Lower lobe of right lung (tissue), 2 donors: Measurements from ENCODE around the gene CLDN1. TPM values are rescaled to one million over a fixed set of nuclear protein-coding genes. Genes with fewer than 3 reads are reported as not detected.

Source experiments
- ATAC-seq, 2 donors: fragments of 200-7000 bp; cut with Tn5 transposase; one replicate each; pipeline ENCODE4 v1.9.1; 2020 to 2022; ENCODE audit warnings: mild to moderate bottlenecking in 2 of 2, moderate library complexity in 2 of 2
- DNase-seq: peaks from one replicate; pipeline ENCODE4 v3.0.0-alpha.2; 2020
- H3K27ac ChIP-seq: fragments of 200-600 bp; one replicate; pipeline ENCODE4 v1.8.0; 2022
- H3K27me3 ChIP-seq: fragments of 200-600 bp; one replicate; pipeline ENCODE4 v1.8.0; 2022; ENCODE audit warnings: low read depth
- H3K36me3 ChIP-seq: fragments of 200-600 bp; one replicate; pipeline ENCODE4 v1.8.0; 2022; ENCODE audit warnings: mild to moderate bottlenecking
- H3K4me1 ChIP-seq: fragments of 200-600 bp; one replicate; pipeline ENCODE4 v1.8.0; 2022
- H3K4me3 ChIP-seq: fragments of 200-600 bp; one replicate; pipeline ENCODE4 v1.8.0; 2022; ENCODE audit warnings: mild to moderate bottlenecking
- H3K9me3 ChIP-seq: fragments of 200-600 bp; one replicate; pipeline ENCODE4 v1.8.0; 2022
- intact Hi-C: fragments of 100-400 bp; cut with DNase I; formaldehyde crosslinking; loops from one replicate; pipeline ENCODE4 v1.11.0; 2022
- total RNA-seq: library from RNA; stranded (reverse); fragmentation: NEBNext Ultra II Directional; extraction: Animal tissue kit (Norgen Biotek cat#: 25700); gene quantifications from one replicate; pipeline ENCODE4 v1.2.1, GENCODE V29; 2021
- TF ChIP-seq, protein P1 (sequence below): fragments of 200-600 bp; IDR thresholded peaks from one replicate; pipeline ENCODE4 v1.8.0; 2022; ENCODE audit warnings: antibody characterized with exemption, mild to moderate bottlenecking
- donor health status: DM: no; HTN: yes; CAD: no; lungs with severe emphysema.

Gene CLDN1
- total RNA-seq, 1 donor from 2014 or later: 5.2 TPM

DNA sequence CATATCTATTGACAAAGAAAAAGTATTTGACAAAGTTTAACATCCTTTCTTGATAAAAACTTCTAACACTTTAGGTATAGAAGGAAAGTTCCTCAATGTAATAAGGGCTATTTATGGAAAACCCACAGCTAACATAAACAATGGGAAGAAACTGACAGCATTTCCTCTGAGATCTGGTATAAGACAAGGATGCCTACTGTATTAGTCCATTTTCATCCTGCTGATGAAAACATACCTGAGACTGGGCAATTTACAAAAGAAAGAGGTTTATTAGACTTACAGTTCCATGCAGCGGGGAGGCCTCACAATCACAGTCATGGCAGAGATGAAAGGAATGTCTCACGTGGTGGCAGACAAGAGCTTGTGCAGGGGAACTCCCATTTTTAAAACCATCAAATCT, 17.8 kb upstream of the CLDN1 start:
- TF ChIP-seq, protein P1, sequence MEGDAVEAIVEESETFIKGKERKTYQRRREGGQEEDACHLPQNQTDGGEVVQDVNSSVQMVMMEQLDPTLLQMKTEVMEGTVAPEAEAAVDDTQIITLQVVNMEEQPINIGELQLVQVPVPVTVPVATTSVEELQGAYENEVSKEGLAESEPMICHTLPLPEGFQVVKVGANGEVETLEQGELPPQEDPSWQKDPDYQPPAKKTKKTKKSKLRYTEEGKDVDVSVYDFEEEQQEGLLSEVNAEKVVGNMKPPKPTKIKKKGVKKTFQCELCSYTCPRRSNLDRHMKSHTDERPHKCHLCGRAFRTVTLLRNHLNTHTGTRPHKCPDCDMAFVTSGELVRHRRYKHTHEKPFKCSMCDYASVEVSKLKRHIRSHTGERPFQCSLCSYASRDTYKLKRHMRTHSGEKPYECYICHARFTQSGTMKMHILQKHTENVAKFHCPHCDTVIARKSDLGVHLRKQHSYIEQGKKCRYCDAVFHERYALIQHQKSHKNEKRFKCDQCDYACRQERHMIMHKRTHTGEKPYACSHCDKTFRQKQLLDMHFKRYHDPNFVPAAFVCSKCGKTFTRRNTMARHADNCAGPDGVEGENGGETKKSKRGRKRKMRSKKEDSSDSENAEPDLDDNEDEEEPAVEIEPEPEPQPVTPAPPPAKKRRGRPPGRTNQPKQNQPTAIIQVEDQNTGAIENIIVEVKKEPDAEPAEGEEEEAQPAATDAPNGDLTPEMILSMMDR: no peak
- Histone ChIP-seq H3K4me1 (peaks cover 17% of the 10 kb centered on the region), H3K27ac (no peak overlapping the region), H3K4me3 (no peak overlapping the region), H3K9me3 (no peaks in the 10 kb centered on the region), H3K27me3 (no peaks in the 10 kb centered on the region), H3K36me3 (no peaks in the 10 kb centered on the region)
- DNase-seq (no peak), ATAC-seq (no peak)
- intact Hi-C loops: no loop called here

DNA sequence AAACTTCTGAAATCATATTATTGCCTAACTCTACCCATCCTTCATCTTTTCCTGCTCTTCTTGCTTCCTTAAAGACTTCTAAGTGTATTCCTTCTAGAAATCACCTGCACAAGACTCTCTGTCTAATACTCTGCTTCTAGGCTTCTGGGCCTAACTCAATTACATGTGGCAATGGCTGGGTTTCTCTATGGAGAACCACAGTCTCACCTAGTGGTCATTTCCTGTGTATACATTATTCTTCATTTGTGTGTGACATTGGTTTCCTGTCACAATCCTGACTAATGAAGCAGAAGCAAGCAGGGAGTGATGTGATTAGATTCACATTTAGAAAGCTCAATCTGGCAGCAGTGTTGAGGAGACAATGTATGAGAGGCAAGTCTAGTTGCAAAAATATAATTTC, 16.9 kb upstream of the CLDN1 start:
- intact Hi-C loops: no loop called here
- TF ChIP-seq, protein P1: no peak
- Histone ChIP-seq H3K36me3 (no peaks in the 10 kb centered on the region), H3K4me3 (no peak overlapping the region), H3K4me1 (peaks cover 12% of the 10 kb centered on the region), H3K27ac (no peak overlapping the region), H3K27me3 (no peaks in the 10 kb centered on the region), H3K9me3 (no peaks in the 10 kb centered on the region)
- no peak for ATAC-seq
- no peak for DNase-seq

DNA sequence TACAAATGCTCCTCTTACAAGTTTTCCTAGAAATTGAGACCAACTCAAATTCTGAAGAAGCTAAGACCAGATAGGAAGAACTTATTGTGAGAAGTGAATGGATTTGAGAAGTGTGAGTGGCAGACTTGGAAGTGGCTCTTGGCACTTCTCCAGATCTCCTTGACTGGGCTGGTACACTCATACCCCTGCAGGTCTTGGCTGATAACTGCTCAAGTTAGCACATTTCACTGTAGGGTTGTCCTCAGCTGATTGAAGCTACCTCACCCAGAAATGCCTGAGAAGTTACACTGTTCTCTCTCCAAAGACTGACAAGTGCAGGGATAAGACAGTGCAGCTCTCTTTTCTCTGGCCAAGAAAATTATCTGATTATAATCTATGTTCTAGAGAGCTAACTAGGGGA, 16.5 kb upstream of the CLDN1 start:
- Histone ChIP-seq H3K27ac (no peak overlapping the region), H3K4me3 (no peak overlapping the region), H3K9me3 (no peaks in the 10 kb centered on the region), H3K36me3 (no peaks in the 10 kb centered on the region), H3K27me3 (no peaks in the 10 kb centered on the region), H3K4me1 (peaks cover 12% of the 10 kb centered on the region)
- TF ChIP-seq, protein P1: no peak
- ATAC-seq: peak; percentile 79 to 80
- intact Hi-C loops: no loop called here
- DNase-seq: no peak

GRCh38 chr3:190337301-190337700, 15.1 kb upstream of the CLDN1 start:
- ATAC-seq: no peak

GRCh38 chr3:190336516-190337189, 14.4 kb upstream of the CLDN1 start:
- TF ChIP-seq, protein P1: no peak
- no peak overlapping the region for H3K4me3 ChIP-seq
- peak in 1 of 2 donors; percentile 21 for ATAC-seq
- H3K36me3 ChIP-seq: no peaks in the 10 kb centered on the region
- H3K9me3 ChIP-seq: no peaks in the 10 kb centered on the region
- H3K4me1 ChIP-seq: peaks cover 12% of the 10 kb centered on the region
- H3K27me3 ChIP-seq: no peaks in the 10 kb centered on the region
- no peak overlapping the region for H3K27ac ChIP-seq
- no peak for DNase-seq
- intact Hi-C loops: no loop called here

More at GRCh38 chr3:190337301-190337700, 15.1 kb upstream of the CLDN1 start:
- no peaks in the 10 kb centered on the region for H3K27me3 ChIP-seq
- H3K9me3 ChIP-seq: no peaks in the 10 kb centered on the region
- no peak for DNase-seq
- intact Hi-C loops: no loop called here
- H3K4me1 ChIP-seq: peaks cover 12% of the 10 kb centered on the region
- H3K36me3 ChIP-seq: no peaks in the 10 kb centered on the region
- no peak overlapping the region for H3K4me3 ChIP-seq
- TF ChIP-seq, protein P1: no peak
- no peak overlapping the region for H3K27ac ChIP-seq
